ENCODE measurements around the gene NOL4L.
A peak's percentile ranks its signal among the peaks of the same experiment; 100 is the strongest.

DNA sequence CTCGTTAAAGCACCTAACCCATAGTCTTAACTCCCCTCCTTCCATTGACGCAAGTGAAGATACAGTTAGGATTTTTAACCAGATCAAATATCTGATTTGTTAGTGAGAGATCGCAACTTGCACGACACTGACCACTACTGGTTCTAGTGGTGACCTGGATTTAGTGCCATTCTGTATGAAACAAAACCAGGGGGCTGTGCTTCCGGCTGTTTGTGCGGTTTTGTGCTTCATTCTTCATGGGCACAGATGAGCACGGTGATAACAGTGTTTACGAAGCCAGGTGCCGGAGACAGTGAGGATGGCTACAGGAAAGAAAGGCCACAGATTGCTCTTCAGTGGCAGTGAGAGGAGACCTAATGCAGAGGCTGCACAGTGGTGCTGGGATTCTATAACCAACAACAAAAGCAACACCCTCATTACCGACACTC is 75.5 kb downstream of the NOL4L start:
- TF ChIP-seq CTCF (conservative IDR thresholded peaks at IDR 0.05; ENCODE audit: low read depth in 2 of 2), result peak in 1 of 2 experiments; percentile 51; a peak in 3 of 4 replicates
- no peak for TF ChIP-seq REST (IDR thresholded peaks at IDR 0.05; ENCODE audit: unreplicated experiment)
- TF ChIP-seq ETS1 (IDR thresholded peaks at IDR 0.05), result no peak
- TF ChIP-seq EZH2phosphoT487 (IDR thresholded peaks at IDR 0.05; ENCODE audit: unreplicated experiment), result no peak
- no peak for TF ChIP-seq EZH2 (IDR thresholded peaks at IDR 0.05; ENCODE audit: low read depth, unreplicated experiment)
- no peak for TF ChIP-seq JUNB (IDR thresholded peaks at IDR 0.05; ENCODE audit: unreplicated experiment)
- no peak for TF ChIP-seq ZNF331 (CRISPR knock-in tag; IDR thresholded peaks at IDR 0.05; ENCODE audit: low read depth)

Data from GM23338 (cell line).